ENCODE results near the gene GSDMA. TPM values are rescaled to one million over a fixed set of nuclear protein-coding genes. Genes with fewer than 3 reads are reported as not detected.

The GSDMA gene
- total and polyA plus RNA-seq, 4 donors = 0.06 to 0.23 (median 0.13) TPM

- Histone ChIP-seq H3K9me3 (ENCODE audit: control insufficient read depth in 4 of 4, low read length in 3 of 4) (no peaks in the 10 kb centered on the region), H3K27me3 (ENCODE audit: control insufficient read depth in 4 of 4, insufficient read depth in 4 of 4, low read length in 3 of 4) (no peaks in the 10 kb centered on the region), H3K4me1 (ENCODE audit: control insufficient read depth in 4 of 4, insufficient read depth in 4 of 4, low read length in 3 of 4) (peaks cover 31 to 73% (median 57%) of the 10 kb centered on the region in 4 donors), H3K9ac (ENCODE audit: low read depth in 1 of 2, low read length in 2 of 2) (peak overlapping the region; percentile 13 to 64), H3K27ac (ENCODE audit: low read depth in 1 of 2, low read length in 2 of 2) (peak overlapping the region; percentile 94 to 95), H3K36me3 (ENCODE audit: control insufficient read depth in 4 of 4, insufficient read depth in 3 of 4, low read depth in 1 of 4, low read length in 3 of 4) (peaks cover 6 to 14% (median 11%) of the 10 kb centered on the region in 4 donors), H3K4me3 (ENCODE audit: low read depth in 1 of 3, low read length in 3 of 3) (no peak overlapping the region)
- 49% methylated on average over 6 of the region's 6 CpGs for WGBS
- TF ChIP-seq SP1 (IDR thresholded peaks at IDR 0.05) (peak; percentile 88), YY1 (IDR thresholded peaks at IDR 0.05) (peak; percentile 69), CTCF (IDR thresholded peaks at IDR 0.05; ENCODE audit: low read depth, low read length, missing input control) (no peak), EGR1 (IDR thresholded peaks at IDR 0.05; ENCODE audit: low read depth in 2 of 2) (no peak), JUND (IDR thresholded peaks at IDR 0.05) (no peak), NR2F2 (IDR thresholded peaks at IDR 0.05) (peak; percentile 43), ATF3 (IDR thresholded peaks at IDR 0.05) (no peak), REST (IDR thresholded peaks at IDR 0.05) (peak; percentile 71), FOXA2 (IDR thresholded peaks at IDR 0.05) (peak; percentile 47), FOXA1 (IDR thresholded peaks at IDR 0.05) (no peak), GABPA (IDR thresholded peaks at IDR 0.05 in 1 of 2, conservative IDR thresholded peaks at IDR 0.05 in 1 of 2) (peak in 1 of 2 donors; percentile 9), RAD21 (IDR thresholded peaks at IDR 0.05) (peak; percentile 31 to 65), TAF1 (conservative IDR thresholded peaks at IDR 0.05) (no peak), ZBTB33 (IDR thresholded peaks at IDR 0.05) (peak; percentile 45), MAX (IDR thresholded peaks at IDR 0.05) (peak; percentile 79), HNF4G (IDR thresholded peaks at IDR 0.05) (peak; percentile 67), HNF4A (conservative IDR thresholded peaks at IDR 0.05) (peak; percentile 89 to 95), RXRA (IDR thresholded peaks at IDR 0.05) (peak; percentile 83 to 88)
- DNase-seq (ENCODE audit: low spot score) = no peak
Observed at GRCh38 chr17:39922006-39922405, 40.8 kb upstream of the GSDMA start.
